ENCODE data around the gene GLRX5. TPM values are rescaled to one million over a fixed set of nuclear protein-coding genes. Genes with fewer than 3 reads are reported as not detected.

GLRX5 gene
- polyA plus RNA-seq, 1 experiment = 58.6 TPM

GRCh38 chr14:95557832-95558231 is 23.0 kb downstream of the GLRX5 start:
- no peak for DNase-seq (ENCODE audit: low read depth, low spot score)
- no peak for TF ChIP-seq CTCF (IDR thresholded peaks at IDR 0.05; ENCODE audit: low read depth, low read length)
- no peak overlapping the region for H3K27ac ChIP-seq (ENCODE audit: low read depth, low read length)
- ChIA-PET POLR2A (no interaction called here), CTCF (interaction anchor here (0.7 to 1.7 kb wide), 4 partner anchors 31 to 217 kb away, joined by 3 to 5 read pairs (median 4); no protein-coding TSS in a partner anchor)
- no peaks in the 10 kb centered on the region; the same call in 1 of the 2 replicates for H3K9me3 ChIP-seq (ENCODE audit: control insufficient read depth, insufficient read depth, low read length)
- no peak overlapping the region for H3K4me3 ChIP-seq (ENCODE audit: low read depth, low read length)
- peaks cover 2% of the 10 kb centered on the region for H3K27me3 ChIP-seq (ENCODE audit: control insufficient read depth, insufficient read depth, low read length)

DNA sequence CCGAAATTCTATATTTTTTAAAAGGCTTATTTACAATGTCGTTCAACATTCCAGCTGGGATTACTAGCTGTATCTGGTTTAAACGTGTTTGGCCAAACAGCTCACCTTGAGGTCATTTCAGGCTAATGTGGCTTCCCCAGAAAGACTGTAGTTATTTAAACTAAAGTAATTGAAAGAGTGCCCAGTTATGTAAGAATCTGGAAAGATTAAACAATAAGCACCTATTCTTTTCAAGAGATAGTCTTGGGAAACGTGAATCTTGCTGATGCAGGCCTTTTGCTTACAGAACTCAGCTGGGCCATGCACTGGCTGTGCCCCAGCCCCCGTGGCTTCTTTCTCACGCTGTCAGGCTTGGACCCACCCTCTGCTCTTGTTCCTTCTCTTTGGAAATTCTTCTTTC is 24.4 kb downstream of the GLRX5 start:
- Histone ChIP-seq H3K27ac (ENCODE audit: low read depth, low read length) (no peak overlapping the region), H3K4me3 (ENCODE audit: low read depth, low read length) (no peak overlapping the region), H3K9me3 (ENCODE audit: control insufficient read depth, insufficient read depth, low read length) (no peaks in the 10 kb centered on the region), H3K27me3 (ENCODE audit: control insufficient read depth, insufficient read depth, low read length) (peaks cover 2% of the 10 kb centered on the region)
- POLR2A ChIA-PET = no interaction called here
- DNase-seq (ENCODE audit: low read depth, low spot score) = no peak
- no peak for TF ChIP-seq CTCF (IDR thresholded peaks at IDR 0.05; ENCODE audit: low read depth, low read length)
- CTCF ChIA-PET = interaction anchor here (0.6 to 6.6 kb wide), 13 partner anchors 12 to 540 kb away, joined by 3 to 85 read pairs (median 5); no protein-coding TSS in a partner anchor

DNA sequence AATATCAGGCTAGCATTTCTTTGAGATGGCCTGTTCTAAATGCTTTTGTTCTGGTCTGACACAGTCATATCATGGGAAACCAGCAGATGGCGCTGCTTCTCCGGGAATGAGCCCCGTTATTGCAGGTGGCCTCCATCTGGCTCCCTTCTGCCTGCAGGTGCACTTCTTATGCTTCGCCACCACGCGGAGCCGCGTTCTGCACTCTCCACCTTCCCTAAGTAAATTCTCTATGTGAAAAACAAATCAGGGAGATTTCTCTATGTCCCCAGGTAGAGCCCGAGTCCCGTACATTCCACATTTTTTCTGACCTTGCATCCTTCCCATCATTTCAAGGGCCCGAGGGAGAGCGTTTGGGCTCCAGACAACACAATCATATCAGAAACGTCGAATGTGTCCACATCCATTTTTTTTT is 26.2 kb downstream of the GLRX5 start:
- ChIA-PET CTCF (interaction anchor here (0.6 to 6.6 kb wide), 7 partner anchors 9 to 537 kb away, joined by 3 to 85 read pairs (median 4); no protein-coding TSS in a partner anchor), POLR2A (no interaction called here)
- H3K4me3 ChIP-seq (ENCODE audit: low read depth, low read length) = no peak overlapping the region
- no peak overlapping the region for H3K27ac ChIP-seq (ENCODE audit: low read depth, low read length)
- no peaks in the 10 kb centered on the region for H3K9me3 ChIP-seq (ENCODE audit: control insufficient read depth, insufficient read depth, low read length)
- TF ChIP-seq CTCF (IDR thresholded peaks at IDR 0.05; ENCODE audit: low read depth, low read length) = peak; percentile 97
- H3K27me3 ChIP-seq (ENCODE audit: control insufficient read depth, insufficient read depth, low read length) = peaks cover 2% of the 10 kb centered on the region
- peak; percentile 68 for DNase-seq (ENCODE audit: low read depth, low spot score)

DNA sequence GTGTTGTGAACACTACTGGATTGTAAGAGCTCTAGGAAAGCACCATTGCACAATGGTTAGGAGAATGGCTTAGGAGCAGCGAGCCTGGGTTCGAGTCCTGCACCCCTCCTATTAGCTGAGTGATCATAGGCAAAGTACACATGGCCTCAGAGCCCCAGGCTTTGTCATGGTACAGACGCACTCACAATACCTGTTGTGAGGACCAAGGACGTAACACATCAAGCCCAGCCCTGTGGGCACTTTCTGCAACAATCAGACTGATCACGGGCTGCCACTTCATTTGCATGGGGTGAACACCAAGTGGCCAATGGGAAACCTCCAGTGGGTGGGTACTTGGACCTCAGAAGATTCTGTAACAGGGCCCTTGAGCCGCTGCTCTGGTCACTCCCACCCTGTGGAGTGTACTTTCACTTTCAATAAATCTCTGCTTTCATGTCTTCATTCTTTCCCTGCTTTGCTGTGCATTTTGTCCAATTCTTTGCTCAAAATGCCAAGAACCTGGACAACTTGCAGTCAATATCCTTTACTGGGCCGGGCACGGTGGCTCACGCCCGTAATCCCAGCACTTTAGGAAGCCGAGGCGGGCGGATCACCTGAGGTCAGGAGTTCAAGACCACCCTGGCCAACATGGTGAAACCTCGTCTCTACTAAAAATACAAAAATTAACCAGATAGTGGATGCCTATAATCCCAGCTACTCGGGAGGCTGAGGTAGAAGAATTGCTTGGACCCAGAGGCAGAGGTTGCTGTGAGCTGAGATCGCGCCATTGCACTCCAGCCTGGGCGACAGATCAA is 28.2 kb downstream of the GLRX5 start:
- no peak for TF ChIP-seq CTCF (IDR thresholded peaks at IDR 0.05; ENCODE audit: low read depth, low read length)
- H3K9me3 ChIP-seq (ENCODE audit: control insufficient read depth, insufficient read depth, low read length) = no peaks in the 10 kb centered on the region
- POLR2A ChIA-PET = no interaction called here
- peaks cover 2% of the 10 kb centered on the region for H3K27me3 ChIP-seq (ENCODE audit: control insufficient read depth, insufficient read depth, low read length)
- H3K27ac ChIP-seq (ENCODE audit: low read depth, low read length) = no peak overlapping the region
- no peak overlapping the region for H3K4me3 ChIP-seq (ENCODE audit: low read depth, low read length)
- CTCF ChIA-PET = interaction anchor here (1.1 to 6.6 kb wide), 4 partner anchors 9 to 431 kb away, joined by 3 to 85 read pairs (median 34); no protein-coding TSS in a partner anchor
- DNase-seq (ENCODE audit: low read depth, low spot score) = no peak

GRCh38 chr14:95564060-95564459 is 29.2 kb downstream of the GLRX5 start:
- no peak for TF ChIP-seq CTCF (IDR thresholded peaks at IDR 0.05; ENCODE audit: low read depth, low read length)
- no peak overlapping the region for H3K27ac ChIP-seq (ENCODE audit: low read depth, low read length)
- no peak for DNase-seq (ENCODE audit: low read depth, low spot score)
- H3K4me3 ChIP-seq (ENCODE audit: low read depth, low read length) = no peak overlapping the region
- ChIA-PET CTCF (interaction anchor here (0.6 to 6.6 kb wide), 5 partner anchors 14 to 804 kb away, joined by 3 to 85 read pairs (median 9); no protein-coding TSS in a partner anchor), POLR2A (interaction anchor here (0.5 kb wide), 1 partner anchor 30 kb away, joined by 4 read pairs; no protein-coding TSS in a partner anchor)
- no peaks in the 10 kb centered on the region for H3K9me3 ChIP-seq (ENCODE audit: control insufficient read depth, insufficient read depth, low read length)
- peaks cover 2% of the 10 kb centered on the region for H3K27me3 ChIP-seq (ENCODE audit: control insufficient read depth, insufficient read depth, low read length)

Data from AG04450 (cell line).